Fibroblast of villous mesenchyme (primary cell): ENCODE data around the gene UACA. TPM values are rescaled to one million over a fixed set of nuclear protein-coding genes. Genes with fewer than 3 reads are reported as not detected.

Experiments
- DNase-seq: peaks from one replicate; pipeline ENCODE4 v3.0.0-alpha.2; 2010; ENCODE audit warnings: low read depth
- H3K4me3 ChIP-seq: 2 replicates; pipeline ENCODE4 v1.5.1; 2011; ENCODE audit warnings: low read depth, mild to moderate bottlenecking, low read length
- total RNA-seq: library from RNA; depleted of rRNA; stranded (reverse); fragments of >200 nt; gene quantifications from 2 replicates; pipeline ENCODE4 v1.2.3, GENCODE V29; 2012
- TF ChIP-seq, protein P1 (sequence below): IDR thresholded peaks from 2 replicates; pipeline ENCODE4 v1.5.1; 2012; ENCODE audit warnings: low read depth, mild to moderate bottlenecking, low read length; ENCODE audit not compliant: insufficient read depth

The UACA gene
- total RNA-seq, 1 donor = 160 TPM

GRCh38 chr15:70658641-70659040, 104.7 kb downstream of the UACA start:
- DNase-seq = no peak
- TF ChIP-seq, protein P1, sequence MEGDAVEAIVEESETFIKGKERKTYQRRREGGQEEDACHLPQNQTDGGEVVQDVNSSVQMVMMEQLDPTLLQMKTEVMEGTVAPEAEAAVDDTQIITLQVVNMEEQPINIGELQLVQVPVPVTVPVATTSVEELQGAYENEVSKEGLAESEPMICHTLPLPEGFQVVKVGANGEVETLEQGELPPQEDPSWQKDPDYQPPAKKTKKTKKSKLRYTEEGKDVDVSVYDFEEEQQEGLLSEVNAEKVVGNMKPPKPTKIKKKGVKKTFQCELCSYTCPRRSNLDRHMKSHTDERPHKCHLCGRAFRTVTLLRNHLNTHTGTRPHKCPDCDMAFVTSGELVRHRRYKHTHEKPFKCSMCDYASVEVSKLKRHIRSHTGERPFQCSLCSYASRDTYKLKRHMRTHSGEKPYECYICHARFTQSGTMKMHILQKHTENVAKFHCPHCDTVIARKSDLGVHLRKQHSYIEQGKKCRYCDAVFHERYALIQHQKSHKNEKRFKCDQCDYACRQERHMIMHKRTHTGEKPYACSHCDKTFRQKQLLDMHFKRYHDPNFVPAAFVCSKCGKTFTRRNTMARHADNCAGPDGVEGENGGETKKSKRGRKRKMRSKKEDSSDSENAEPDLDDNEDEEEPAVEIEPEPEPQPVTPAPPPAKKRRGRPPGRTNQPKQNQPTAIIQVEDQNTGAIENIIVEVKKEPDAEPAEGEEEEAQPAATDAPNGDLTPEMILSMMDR = no peak
- H3K4me3 ChIP-seq = no peak overlapping the region

GRCh38 chr15:70653426-70653825, 109.9 kb downstream of the UACA start:
- TF ChIP-seq, protein P1 = no peak
- H3K4me3 ChIP-seq = no peak overlapping the region
- no peak for DNase-seq

- no peak for DNase-seq
- TF ChIP-seq, protein P1 = no peak
- H3K4me3 ChIP-seq = no peak overlapping the region
Measured at GRCh38 chr15:70652341-70652740, 111.0 kb downstream of the UACA start.

- DNase-seq = no peak
- H3K4me3 ChIP-seq = no peak overlapping the region
- TF ChIP-seq, protein P1 = no peak
Measured at GRCh38 chr15:70651303-70651845, 112.0 kb downstream of the UACA start.

GRCh38 chr15:70650567-70651302, 112.6 kb downstream of the UACA start:
- TF ChIP-seq, protein P1 = no peak

DNA sequence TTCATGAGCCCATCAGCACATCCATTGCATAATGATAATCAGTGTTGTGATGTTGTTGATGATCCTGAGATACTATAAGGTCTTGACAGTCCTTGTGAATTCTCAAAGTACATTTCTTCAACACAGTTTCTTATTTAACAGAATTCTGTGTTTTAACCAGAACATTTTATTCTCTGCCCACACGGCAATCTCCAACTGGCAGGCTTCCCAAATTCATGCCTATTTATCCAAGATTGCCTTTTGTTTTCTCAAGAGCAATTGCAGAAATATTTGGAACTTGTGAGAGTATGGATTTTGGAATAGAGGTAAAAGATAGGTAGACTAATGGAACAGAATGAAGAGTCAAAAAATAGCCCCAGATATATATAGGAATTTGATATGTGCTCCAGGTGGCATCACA, 116.0 kb downstream of the UACA start:
- TF ChIP-seq, protein P1 = no peak
- H3K4me3 ChIP-seq = no peak overlapping the region
- no peak for DNase-seq

More at GRCh38 chr15:70650567-70651302, 112.6 kb downstream of the UACA start:
- H3K4me3 ChIP-seq = no peak overlapping the region
- no peak for DNase-seq
